HG02981 (cell line): ENCODE data around the gene MSX1.

Experiments
- ATAC-seq: cut with Tn5 transposase; IDR thresholded peaks from one replicate; pipeline ENCODE4 v1.9.1; 2021; ENCODE audit warnings: mild to moderate bottlenecking, moderate library complexity; ENCODE audit not compliant: unreplicated experiment

The MSX1 gene

GRCh38 chr4:4868758-4869723, 9.6 kb downstream of the MSX1 start:
- ATAC-seq: no peak

GRCh38 chr4:4869731-4870571, 10.5 kb downstream of the MSX1 start:
- ATAC-seq: no peak

GRCh38 chr4:4870576-4871241, 11.2 kb downstream of the MSX1 start:
- no peak for ATAC-seq

GRCh38 chr4:4871242-4871572, 11.7 kb downstream of the MSX1 start:
- no peak for ATAC-seq

- no peak for ATAC-seq
Measured at GRCh38 chr4:4871573-4872313, 12.3 kb downstream of the MSX1 start.

GRCh38 chr4:4872314-4872903, 12.9 kb downstream of the MSX1 start:
- ATAC-seq: no peak

- no peak for ATAC-seq
Measured at GRCh38 chr4:4873203-4873602, 13.7 kb downstream of the MSX1 start.

- no peak for ATAC-seq
Measured at GRCh38 chr4:4874254-4874653, 14.8 kb downstream of the MSX1 start.

GRCh38 chr4:4875147-4875546, 15.7 kb downstream of the MSX1 start:
- ATAC-seq: no peak

GRCh38 chr4:4875611-4876010, 16.1 kb downstream of the MSX1 start:
- no peak for ATAC-seq

- ATAC-seq: no peak
Measured at GRCh38 chr4:4876945-4877661, 17.6 kb downstream of the MSX1 start.

- ATAC-seq: no peak
Measured at GRCh38 chr4:4880492-4880891, 21.0 kb downstream of the MSX1 start.

- no peak for ATAC-seq
Measured at GRCh38 chr4:4881432-4881831, 22.0 kb downstream of the MSX1 start.

GRCh38 chr4:4884611-4885010, 25.1 kb downstream of the MSX1 start:
- ATAC-seq: no peak

GRCh38 chr4:4887426-4887825, 28.0 kb downstream of the MSX1 start:
- no peak for ATAC-seq

GRCh38 chr4:4888695-4889094, 29.2 kb downstream of the MSX1 start:
- ATAC-seq: no peak

- no peak for ATAC-seq
Measured at GRCh38 chr4:4889781-4890180, 30.3 kb downstream of the MSX1 start.

- no peak for ATAC-seq
Measured at GRCh38 chr4:4890574-4891255, 31.2 kb downstream of the MSX1 start.

- ATAC-seq: no peak
Measured at GRCh38 chr4:4893721-4894120, 34.3 kb downstream of the MSX1 start.
